SU-DHL-6 (cell line): ENCODE data around the gene SGCD.

Source experiments
- CTCF ChIP-seq: fragments of 200-600 bp; sonication (generic); IDR thresholded peaks from one replicate; pipeline ENCODE4 v1.5.1; 2017; ENCODE audit warnings: antibody characterized with exemption, mild to moderate bottlenecking, low read length, moderate library complexity; ENCODE audit not compliant: insufficient read depth, poor library complexity, severe bottlenecking
- EZH2phosphoT487 ChIP-seq: fragments of 200-600 bp; sonication (generic), shearing (Covaris generic); conservative IDR thresholded peaks from 2 replicates; pipeline ENCODE4 v1.6.1; 2018; ENCODE audit warnings: mild to moderate bottlenecking, antibody characterized with exemption, low read length, moderate library complexity, mixed read lengths

DNA sequence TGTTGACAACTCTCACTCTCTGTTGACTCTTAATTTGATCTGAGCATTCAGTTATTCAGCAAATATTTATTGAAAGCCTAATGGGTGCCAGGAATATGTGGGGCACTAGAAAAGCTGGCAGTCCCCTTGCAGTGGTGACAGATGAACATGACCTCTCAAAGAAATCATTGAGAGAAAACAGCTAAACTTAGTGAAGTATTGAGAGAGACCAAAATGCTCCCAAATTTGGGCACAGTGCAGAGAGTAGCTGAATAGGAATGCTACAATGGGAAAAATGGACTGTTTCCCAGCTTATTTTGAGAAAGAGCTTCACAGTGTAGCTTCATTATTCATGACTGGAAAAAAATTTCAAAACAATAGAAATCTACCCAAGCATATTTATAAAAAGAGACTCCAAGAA lies 257.9 kb downstream of the SGCD start:
- TF ChIP-seq CTCF = no peak
- TF ChIP-seq EZH2phosphoT487 = no peak
